HG03103 (cell line): ENCODE measurements around the gene EPHA7.

Source experiments
- ATAC-seq: cut with Tn5 transposase; IDR thresholded peaks from one replicate; pipeline ENCODE4 v1.9.1; 2021; ENCODE audit warnings: low read depth; ENCODE audit not compliant: unreplicated experiment

The EPHA7 gene

GRCh38 chr6:93419304-93420162 is at the start of gene EPHA7:
TSS of gene EPHA7 (minus strand) at chr6:93419559. CDS start at chr6:93419341, 218 bp downstream.
- peak; percentile 94 for ATAC-seq

- ATAC-seq: no peak
Observed at GRCh38 chr6:93468291-93468690, 48.9 kb upstream of the EPHA7 start.

- ATAC-seq: no peak
Observed at GRCh38 chr6:93454533-93454932, 35.2 kb upstream of the EPHA7 start.

GRCh38 chr6:93453956-93454355 is 34.6 kb upstream of the EPHA7 start:
- ATAC-seq: peak; percentile 93

- ATAC-seq: no peak
Observed at GRCh38 chr6:93447874-93448273, 28.5 kb upstream of the EPHA7 start.

- ATAC-seq: no peak
Observed at GRCh38 chr6:93437491-93437890, 18.1 kb upstream of the EPHA7 start.

GRCh38 chr6:93433592-93433991 is 14.2 kb upstream of the EPHA7 start:
- ATAC-seq: no peak

GRCh38 chr6:93424303-93425064 is 5.1 kb upstream of the EPHA7 start:
- ATAC-seq: no peak

GRCh38 chr6:93423542-93423941 is 4.2 kb upstream of the EPHA7 start:
- no peak for ATAC-seq

- no peak for ATAC-seq
Observed at GRCh38 chr6:93420163-93420795, 920 bp upstream of the EPHA7 start.

GRCh38 chr6:93418408-93419303 is 703 bp downstream of the EPHA7 start:
- no peak for ATAC-seq

- ATAC-seq: no peak
Observed at GRCh38 chr6:93418033-93418407, 1.3 kb downstream of the EPHA7 start.

GRCh38 chr6:93417421-93418013 is 1.8 kb downstream of the EPHA7 start:
- ATAC-seq: no peak

GRCh38 chr6:93416571-93417420 is 2.6 kb downstream of the EPHA7 start:
- no peak for ATAC-seq

GRCh38 chr6:93413190-93413589 is 6.2 kb downstream of the EPHA7 start:
- ATAC-seq: no peak

- no peak for ATAC-seq
Observed at GRCh38 chr6:93412452-93412851, 6.9 kb downstream of the EPHA7 start.

- ATAC-seq: no peak
Observed at GRCh38 chr6:93407186-93407585, 12.2 kb downstream of the EPHA7 start.

- no peak for ATAC-seq
Observed at GRCh38 chr6:93403390-93403789, 16.0 kb downstream of the EPHA7 start.

- ATAC-seq: no peak
Observed at GRCh38 chr6:93398723-93399122, 20.6 kb downstream of the EPHA7 start.
